Heart left ventricle (tissue), 16 donors: ENCODE measurements around the gene DPH3. TPM values are rescaled to one million over a fixed set of nuclear protein-coding genes. Genes with fewer than 3 reads are reported as not detected.

Source experiments
- ATAC-seq, 4 donors: fragments of 200-7000 bp; cut with Tn5 transposase; one replicate each; pipeline ENCODE4 v1.9.1; 2020 to 2022; ENCODE audit warnings: moderate library complexity in 4 of 4, mild to moderate bottlenecking in 3 of 4, moderate number of reproducible peaks in 1 of 4
- DNase-seq, 5 donors: peaks; one replicate each; pipeline ENCODE4 v3.0.0-alpha.2; 2020
- H3K27ac ChIP-seq, 12 donors: fragments of 200-600 bp; sonication (generic) in 4 of 12; one replicate each; pipeline versions ENCODE4 v1.5.0 to v1.8.0; 2016 to 2022; ENCODE audit warnings: mild to moderate bottlenecking in 2 of 12
- H3K27me3 ChIP-seq, 9 donors: fragments of 200-600 bp; sonication (generic) in 2 of 9; one replicate each; pipeline versions ENCODE4 v1.5.1 to v1.8.0; 2016 to 2022; ENCODE audit warnings: mild to moderate bottlenecking in 3 of 9
- H3K36me3 ChIP-seq, 9 donors: fragments of 200-600 bp; sonication (generic) in 2 of 9; one replicate each; pipeline versions ENCODE4 v1.5.0 to v1.8.0; 2018 to 2022; ENCODE audit warnings: mild to moderate bottlenecking in 2 of 9
- H3K4me1 ChIP-seq, 12 donors: fragments of 200-600 bp; sonication (generic) in 4 of 12; one replicate each; pipeline versions ENCODE4 v1.5.0 to v1.8.0; 2016 to 2022; ENCODE audit warnings: mild to moderate bottlenecking in 3 of 12
- H3K4me3 ChIP-seq, 12 donors: fragments of 200-600 bp; sonication (generic) in 4 of 12; one replicate each; pipeline versions ENCODE4 v1.5.0 to v1.8.0; 2017 to 2022; ENCODE audit warnings: mild to moderate bottlenecking in 9 of 12, moderate library complexity in 4 of 12
- H3K9me3 ChIP-seq, 12 donors: fragments of 200-600 bp; sonication (generic) in 4 of 12; one replicate each; pipeline versions ENCODE4 v1.5.0 to v1.8.0; 2016 to 2022; ENCODE audit warnings: mild to moderate bottlenecking in 1 of 12
- CTCF ChIP-seq, 12 donors: fragments of 200-600 bp; sonication (generic) in 4 of 12; IDR thresholded peaks; one replicate each; pipeline versions ENCODE4 v1.5.0 to v1.8.0; 2018 to 2022; ENCODE audit warnings: antibody characterized with exemption in 12 of 12, mild to moderate bottlenecking in 5 of 12
- POLR2A ChIP-seq, 2 donors: fragments of 450-650 bp; IDR thresholded peaks; one replicate each; pipeline ENCODE4 v1.6.1; 2017; ENCODE audit warnings: antibody characterized with exemption in 2 of 2, mild to moderate bottlenecking in 2 of 2, moderate library complexity in 2 of 2
- WGBS, 4 donors: extraction: QIAGEN DNeasy Blood & Tissue Kit in 2 of 4; methylation state at CpG; one replicate each; pipeline versions ENCODE4 v1.1.5 to v1.1.7; 2013 to 2018; 5-methylcytosine and 5-hydroxymethylcytosine counted together
- intact Hi-C, 10 donors: fragments of 100-400 bp; cut with DNase I; formaldehyde crosslinking; loops; one replicate each; pipeline versions ENCODE4 v1.11.1 to v1.14.2; 2022
- polyA plus RNA-seq, 2 donors: library from polyadenylated mRNA; stranded (reverse); fragments of 200-250 nt; gene quantifications; one replicate each; pipeline ENCODE4 v1.2.3, GENCODE V29; 2013
- total RNA-seq, 9 donors: library from RNA; depleted of rRNA in 2 of 9; stranded (reverse); fragments of >200 nt in 2 of 9; fragmentation: NEBNext Ultra II Directional in 3 of 9; extraction: Animal tissue kit (Norgen Biotek cat#: 25700) in 3 of 9; gene quantifications; one replicate each; pipeline versions ENCODE4 v1.1.0 to v1.2.4, GENCODE V29; 2016 to 2023
- donor health status: ischemic (EF 13 %, LVEDD 7.1; RV severe dilation, severe dysfunction).
- donor health status: healthy with polysubstance abuse.
- donor health status: DM: no; HTN: yes; CAD: no.
- donor health status: DM: no; HTN: no; CAD: no.
- donor health status: ischemic (EF 25% LVEDD 6.9; RV normal size, moderate dysfunction).
- donor health status: ischemic (EF 25% LVEDD 5.7; RV mildly dilated, moderate dysfunction).
- donor health status: healthy.
- donor health status: DM: yes; HTN: yes; CAD: no.
- donor health status: ischemic (EF 35%, LVEDD 5.7; RV mildly dilated, moderate dysfunction).
- donor health status: nonischemic (EF 11% LVEDD 7.7; RV severe dilation, severe dysfunction).
- donor health status: DM: yes; HTN: yes; CAD: no.
- donor health status: PGD.
- donor health status: ischemic (EF 29% LVEDD 5.4; RV normal size, mild dysfunction).
- donor health status: nonischemic (EF 23%, LVEDD 6.1; RV moderate dilation, normal function).

The DPH3 gene
- total and polyA plus RNA-seq, 11 donors = 10.0 to 38.3 (median 20.9) TPM

- DNase-seq (no peak), ATAC-seq (no peak)
- intact Hi-C loops = no loop called here
- Histone ChIP-seq H3K4me1 (peaks cover 0 to 70% (median 11%) of the 10 kb centered on the region in 12 donors), H3K36me3 (peaks cover 0 to 48% (median 35%) of the 10 kb centered on the region in 9 donors), H3K4me3 (no peak overlapping the region), H3K27me3 (no peaks in the 10 kb centered on the region), H3K9me3 (no peaks in the 10 kb centered on the region), H3K27ac (peak overlapping the region in 1 of 12 donors; percentile 50)
- TF ChIP-seq CTCF (IDR thresholded peaks at IDR 0.05) = no peak
- no peak for TF ChIP-seq POLR2A (IDR thresholded peaks at IDR 0.05)
- 42 to 91% (median 87%) methylated on average over 2 of the region's 2 CpGs for WGBS, 4 donors
Observed at GRCh38 chr3:16309558-16309957, 44.8 kb upstream of the DPH3 start.

- TF ChIP-seq CTCF (IDR thresholded peaks at IDR 0.05) (no peak), POLR2A (IDR thresholded peaks at IDR 0.05) (no peak)
- Histone ChIP-seq H3K4me3 (no peak overlapping the region), H3K27ac (no peak overlapping the region), H3K9me3 (no peaks in the 10 kb centered on the region), H3K36me3 (peaks cover 0 to 42% (median 30%) of the 10 kb centered on the region in 9 donors), H3K27me3 (no peaks in the 10 kb centered on the region), H3K4me1 (peaks cover 0 to 67% (median 11%) of the 10 kb centered on the region in 12 donors)
- DNase-seq = no peak
- 92 to 98% (median 94%) methylated on average over 1 of the region's 1 CpG for WGBS, 4 donors
- ATAC-seq = no peak
- intact Hi-C loops = no loop called here
Observed at GRCh38 chr3:16308727-16309126, 44.0 kb upstream of the DPH3 start.

GRCh38 chr3:16307832-16308531 is 43.2 kb upstream of the DPH3 start:
- ATAC-seq (no peak), DNase-seq (no peak)
- TF ChIP-seq POLR2A (IDR thresholded peaks at IDR 0.05) (no peak), CTCF (IDR thresholded peaks at IDR 0.05) (no peak)
- WGBS, 4 donors = 69 to 78% (median 76%) methylated on average over 5 of the region's 5 CpGs
- intact Hi-C loops = no loop called here
- Histone ChIP-seq H3K4me1 (peaks cover 0 to 64% (median 11%) of the 10 kb centered on the region in 12 donors), H3K9me3 (no peaks in the 10 kb centered on the region), H3K36me3 (peaks cover 0 to 42% (median 30%) of the 10 kb centered on the region in 9 donors), H3K27ac (no peak overlapping the region), H3K27me3 (no peaks in the 10 kb centered on the region), H3K4me3 (no peak overlapping the region)

- Histone ChIP-seq H3K27me3 (no peaks in the 10 kb centered on the region), H3K27ac (peak overlapping the region in 1 of 12 donors; percentile 28), H3K4me3 (no peak overlapping the region), H3K9me3 (no peaks in the 10 kb centered on the region), H3K36me3 (peaks cover 0 to 59% (median 30%) of the 10 kb centered on the region in 9 donors), H3K4me1 (peaks cover 0 to 61% (median 0%) of the 10 kb centered on the region in 12 donors)
- 79 to 88% (median 83%) methylated on average over 7 of the region's 7 CpGs for WGBS, 4 donors
- intact Hi-C loops = no loop called here
- ATAC-seq (peak in 2 of 4 donors; percentile 22 to 45), DNase-seq (no peak)
- TF ChIP-seq POLR2A (IDR thresholded peaks at IDR 0.05) = no peak
- no peak for TF ChIP-seq CTCF (IDR thresholded peaks at IDR 0.05)
Observed at GRCh38 chr3:16305111-16305541, 40.4 kb upstream of the DPH3 start.
